ENCODE results near the gene APOB.

- no peak for TF ChIP-seq CTCF (IDR thresholded peaks at IDR 0.05)
- TF ChIP-seq ZFX (IDR thresholded peaks at IDR 0.05; ENCODE audit: borderline replicate concordance): no peak
These were observed 6.2 kb downstream of the APOB start for GRCh38 chr2:21037671-21038108.
